ENCODE data around the gene HMSD. TPM values are rescaled to one million over a fixed set of nuclear protein-coding genes. Genes with fewer than 3 reads are reported as not detected.

The HMSD gene
- 31.6 and 58.1 TPM in 2 replicates for total RNA-seq (2021)
- percentile 85 among the genes with signal in this experiment for Bru-seq, nascent RNA
- percentile 73 among the genes with signal in this experiment for BruChase-seq, experiment 1, labeled RNA remaining after a 2-hour chase
- percentile 67 among the genes with signal in this experiment for BruChase-seq, experiment 2, labeled RNA remaining after a 6-hour chase
- long read RNA-seq, transcript HMSD-201 (4 exons, 2,101 nt) = major isoform, 29 of 38 reads
- long read RNA-seq, partial matches to known transcripts = 1 of 38 reads
- long read RNA-seq, other reads (novel, unspliced or antisense) = 8 of 38 reads

DNA sequence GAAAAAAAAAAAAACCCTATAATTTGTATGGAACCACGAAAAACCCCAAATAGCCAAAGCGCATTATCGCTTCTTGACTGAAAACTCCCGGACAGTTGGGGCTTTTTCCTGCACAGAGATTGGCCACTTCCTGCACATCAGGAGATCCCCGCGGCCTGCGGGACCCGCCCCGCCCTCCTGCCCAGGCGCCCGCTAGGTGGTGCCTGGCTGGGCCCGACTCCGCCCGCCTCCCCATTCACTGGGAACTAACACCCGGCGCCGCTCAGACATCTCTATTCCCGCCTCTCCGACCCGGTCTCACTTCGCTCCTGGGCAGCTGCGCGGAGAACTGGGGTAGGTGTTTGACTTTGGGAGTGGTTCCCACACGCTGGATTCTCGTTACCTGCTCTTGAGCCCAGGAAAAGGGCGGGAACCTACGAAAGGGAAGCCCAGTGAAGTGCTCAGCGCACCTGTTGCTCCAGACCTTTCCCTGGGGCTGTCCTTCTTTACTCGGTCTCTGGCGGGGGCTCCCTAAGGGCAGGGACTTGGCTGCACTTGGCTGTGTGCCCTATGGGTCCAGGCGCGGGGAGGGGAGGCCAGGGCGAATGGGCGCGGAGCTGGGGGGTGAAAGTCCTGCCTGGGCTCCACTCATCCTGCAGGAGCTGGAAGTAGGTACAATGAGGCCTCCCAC, at the start of gene HMSD:
Gene HMSD (plus strand): TSS at position 234 of the 670 bp plus-strand sequence. CDS start 4,155 bp downstream, outside the sequence.
- Histone ChIP-seq H3K4me1 (ENCODE audit: insufficient read depth, low read length, poor library complexity, severe bottlenecking) (peaks cover 10% of the 10 kb centered on the region), H3K27ac (ENCODE audit: low read depth, low read length, poor library complexity, severe bottlenecking) (peak within 1 kb of the TSS; percentile 86), H3K4me3 (ENCODE audit: low read depth, low read length, poor library complexity, severe bottlenecking) (peak within 1 kb of the TSS; percentile 67), H3K9me3 (ENCODE audit: low read depth, low read length, poor library complexity, severe bottlenecking) (no peaks in the 10 kb centered on the region), H3K36me3 (ENCODE audit: insufficient read depth, low read length, poor library complexity, severe bottlenecking) (peaks cover 1% of the 10 kb centered on the region), H3K27me3 (replicated peaks; ENCODE audit: insufficient read depth, low read depth, low read length, poor library complexity) (no peaks in the 10 kb centered on the region)
- intact Hi-C loops (cut with micrococcal nuclease; ENCODE audit: unreplicated experiment) = loop anchor here (2.0 kb wide), 1 partner anchor 14 kb away; no protein-coding TSS in a partner anchor
- TF ChIP-seq EZH2 (IDR thresholded peaks at IDR 0.05; ENCODE audit: borderline replicate concordance, low read depth, low read length, poor library complexity, severe bottlenecking) (no peak), CTCF (conservative IDR thresholded peaks at IDR 0.05; ENCODE audit: low read depth, low read length) (peak; percentile 58)
- DNase-seq (ENCODE audit: low spot score) = peak; percentile 88
- TSS peak; percentile 74 for BruUV-seq (replicated peaks)
- POLR2A ChIA-PET (ENCODE audit: low non-redundant PET) = no interaction called here
- CTCF ChIA-PET = no interaction called here

GRCh38 chr18:63903851-63904570, 45.1 kb upstream of the HMSD start:
- no peaks in the 10 kb centered on the region for H3K9me3 ChIP-seq (ENCODE audit: low read depth, low read length, poor library complexity, severe bottlenecking)
- no peaks in the 10 kb centered on the region for H3K4me1 ChIP-seq (ENCODE audit: insufficient read depth, low read length, poor library complexity, severe bottlenecking)
- CTCF ChIA-PET = no interaction called here
- no peak overlapping the region for H3K4me3 ChIP-seq (ENCODE audit: low read depth, low read length, poor library complexity, severe bottlenecking)
- no peak overlapping the region for H3K27ac ChIP-seq (ENCODE audit: low read depth, low read length, poor library complexity, severe bottlenecking)
- H3K27me3 ChIP-seq (replicated peaks; ENCODE audit: insufficient read depth, low read depth, low read length, poor library complexity) = no peaks in the 10 kb centered on the region
- BruUV-seq (replicated peaks) = no TSS peak
- no peak for DNase-seq (ENCODE audit: low spot score)
- TF ChIP-seq CTCF (conservative IDR thresholded peaks at IDR 0.05; ENCODE audit: low read depth, low read length) = no peak
- no peak for TF ChIP-seq EZH2 (IDR thresholded peaks at IDR 0.05; ENCODE audit: borderline replicate concordance, low read depth, low read length, poor library complexity, severe bottlenecking)
- POLR2A ChIA-PET (ENCODE audit: low non-redundant PET) = interaction anchor here (0.8 kb wide), 1 partner anchor 73 kb away, joined by 3 read pairs; no protein-coding TSS in a partner anchor
- intact Hi-C loops (cut with micrococcal nuclease; ENCODE audit: unreplicated experiment) = no loop called here
- H3K36me3 ChIP-seq (ENCODE audit: insufficient read depth, low read length, poor library complexity, severe bottlenecking) = no peaks in the 10 kb centered on the region

DNA sequence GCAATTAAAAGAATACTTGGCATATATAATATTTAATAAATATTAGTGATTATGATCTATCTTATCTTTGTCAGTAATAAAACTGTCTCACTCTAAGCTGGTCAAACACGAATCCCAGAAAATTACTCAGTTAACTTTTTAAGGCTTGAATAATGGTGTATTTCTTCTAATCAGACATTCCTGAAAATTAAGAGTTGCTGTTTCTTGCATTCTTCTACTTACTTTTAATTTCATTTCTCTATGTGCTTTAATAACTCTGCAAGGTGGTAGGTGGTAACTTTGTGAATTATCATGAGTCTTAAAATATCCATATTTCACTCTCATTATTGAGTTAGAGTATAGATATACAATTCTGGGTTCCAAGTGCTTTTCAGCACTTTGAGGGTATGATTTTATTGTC, 44.4 kb upstream of the HMSD start:
- intact Hi-C loops (cut with micrococcal nuclease; ENCODE audit: unreplicated experiment) = no loop called here
- POLR2A ChIA-PET (ENCODE audit: low non-redundant PET) = no interaction called here
- DNase-seq (ENCODE audit: low spot score) = no peak
- no peak for TF ChIP-seq EZH2 (IDR thresholded peaks at IDR 0.05; ENCODE audit: borderline replicate concordance, low read depth, low read length, poor library complexity, severe bottlenecking)
- CTCF ChIA-PET = no interaction called here
- Histone ChIP-seq H3K4me3 (ENCODE audit: low read depth, low read length, poor library complexity, severe bottlenecking) (no peak overlapping the region), H3K9me3 (ENCODE audit: low read depth, low read length, poor library complexity, severe bottlenecking) (no peaks in the 10 kb centered on the region), H3K27me3 (replicated peaks; ENCODE audit: insufficient read depth, low read depth, low read length, poor library complexity) (no peaks in the 10 kb centered on the region), H3K27ac (ENCODE audit: low read depth, low read length, poor library complexity, severe bottlenecking) (no peak overlapping the region), H3K36me3 (ENCODE audit: insufficient read depth, low read length, poor library complexity, severe bottlenecking) (no peaks in the 10 kb centered on the region), H3K4me1 (ENCODE audit: insufficient read depth, low read length, poor library complexity, severe bottlenecking) (no peaks in the 10 kb centered on the region)
- BruUV-seq (replicated peaks) = no TSS peak
